GM12878 (cell line): ENCODE measurements around the gene LARP4B. TPM values are rescaled to one million over a fixed set of nuclear protein-coding genes. Genes with fewer than 3 reads are reported as not detected.
A peak's percentile ranks its signal among the peaks of the same experiment; 100 is the strongest.

Experiments
- ATAC-seq: fragments of 200-7000 bp; cut with Tn5 transposase; 3 replicates; pipeline ENCODE4 v1.9.1; 2020; ENCODE audit warnings: mild to moderate bottlenecking, moderate library complexity
- BruUV-seq: library from RNA; stranded (reverse); fragments of 400-500 nt; replicated peaks from 2 replicates; lab custom pipeline; 2021; lab: Mats Ljungman, UMichigan
- CTCF ChIA-PET: fragments of 300-600 bp; sonication (Branson Sonifier 250); formaldehyde crosslinking; extraction: SDS; loops from one replicate; lab custom pipeline; 2021; ENCODE audit warnings: inconsistent platforms; lab: Yijun Ruan, JAX
- POLR2A ChIA-PET: fragments of 350-600 bp; formaldehyde crosslinking; extraction: SDS; loops from one replicate; lab custom pipeline; 2021; ENCODE audit warnings: inconsistent platforms; lab: Charles Lee
- RAD21 ChIA-PET: fragments of 300-600 bp; sonication (Branson Sonifier 250); formaldehyde crosslinking; loops from one replicate; lab custom pipeline; 2023; ENCODE audit warnings: antibody characterized with exemption; ENCODE audit not compliant: unreplicated experiment; lab: Charles Lee
- SMC1A ChIA-PET: fragments of 300-600 bp; sonication (Branson Sonifier 250); formaldehyde crosslinking; loops from one replicate; lab custom pipeline; 2023; ENCODE audit not compliant: unreplicated experiment, uncharacterized antibody; lab: Charles Lee
- DNase-seq: peaks from one replicate; pipeline ENCODE4 v3.0.0-alpha.2; 2011; ENCODE audit warnings: low read depth, low spot score
- FAIRE-seq: peaks from 3 replicates; lab custom pipeline; 2011; peaks lifted over from hg19 to GRCh38; lab: Jason Lieb, UNC
- H2AFZ ChIP-seq: 2 replicates; pipeline ENCODE4 v1.6.0; 2011; ENCODE audit warnings: low read depth, low read length, control low read depth; ENCODE audit not compliant: control insufficient read depth
- H3K27ac ChIP-seq: 2 replicates; pipeline ENCODE4 v1.5.1; 2011; ENCODE audit warnings: control low read depth; ENCODE audit not compliant: control insufficient read depth, insufficient read depth
- H3K27me3 ChIP-seq, 2 experiments: replicated peaks in 1 of 2; 2 replicates each; pipeline versions ENCODE4 v1.6.0 to v1.6.1; 2011; ENCODE audit warnings: low read length in 1 of 2; ENCODE audit not compliant: control insufficient read depth in 2 of 2, insufficient read depth in 2 of 2
- H3K36me3 ChIP-seq, 2 experiments: 2 replicates each; pipeline ENCODE4 v1.5.1; 2011; ENCODE audit warnings: low read length in 1 of 2; ENCODE audit not compliant: control insufficient read depth in 2 of 2, insufficient read depth in 2 of 2
- H3K4me1 ChIP-seq: 2 replicates; pipeline ENCODE4 v1.6.1; 2011; ENCODE audit warnings: mild to moderate bottlenecking, low read length, moderate library complexity, mixed read lengths; ENCODE audit not compliant: control insufficient read depth, insufficient read depth
- H3K4me2 ChIP-seq: 2 replicates; pipeline ENCODE4 v1.6.0; 2011; ENCODE audit warnings: control low read depth; ENCODE audit not compliant: control insufficient read depth, insufficient read depth
- H3K4me3 ChIP-seq: fragments of 200-600 bp; sonication (generic); 2 replicates; pipeline ENCODE4 v1.5.1; 2016
- H3K79me2 ChIP-seq: 2 replicates; pipeline ENCODE4 v1.6.0; 2011; ENCODE audit warnings: low read length; ENCODE audit not compliant: control insufficient read depth, insufficient read depth
- H3K9ac ChIP-seq: 2 replicates; pipeline ENCODE4 v1.8.0; 2011; ENCODE audit warnings: low read length, control low read depth, mixed read lengths; ENCODE audit not compliant: control insufficient read depth, insufficient read depth
- H3K9me3 ChIP-seq: replicated peaks from 3 replicates; pipeline ENCODE4 v1.5.1; 2011; ENCODE audit warnings: mild to moderate bottlenecking, low read length; ENCODE audit not compliant: control insufficient read depth, insufficient read depth
- H4K20me1 ChIP-seq: 2 replicates; pipeline ENCODE4 v1.6.0; 2011; ENCODE audit not compliant: control insufficient read depth, insufficient read depth
- BCL11A ChIP-seq: IDR thresholded peaks from 2 replicates; pipeline ENCODE4 v1.6.1; 2011; ENCODE audit warnings: low read depth, low read length
- EZH2 ChIP-seq: IDR thresholded peaks from 2 replicates; pipeline ENCODE4 v1.6.1; 2012; ENCODE audit warnings: low read depth, mild to moderate bottlenecking, control low read depth, inconsistent platforms, low read length, borderline replicate concordance; ENCODE audit not compliant: control insufficient read depth
- FOS ChIP-seq: IDR thresholded peaks from 3 replicates; pipeline ENCODE4 v1.6.1; 2011; ENCODE audit warnings: borderline replicate concordance; ENCODE audit not compliant: insufficient read length; ENCODE audit errors: extremely low read depth
- HCFC1 ChIP-seq: fragments of 150-350 bp; IDR thresholded peaks from 2 replicates; pipeline ENCODE4 v1.6.1; 2014; ENCODE audit warnings: low read length
- MEF2B ChIP-seq: fragments of 450-650 bp; IDR thresholded peaks from 2 replicates; pipeline ENCODE4 v1.6.1; 2018; ENCODE audit warnings: mild to moderate bottlenecking, moderate library complexity; ENCODE audit not compliant: partially characterized antibody, poor library complexity, severe bottlenecking
- NFYA ChIP-seq: IDR thresholded peaks from 2 replicates; pipeline ENCODE4 v1.6.1; 2011; ENCODE audit warnings: low read depth, mild to moderate bottlenecking, low read length, improper control_type of control experiment, borderline replicate concordance
- NRF1 ChIP-seq: conservative IDR thresholded peaks from 2 replicates; pipeline ENCODE4 v1.6.1; 2011; ENCODE audit warnings: mild to moderate bottlenecking, low read depth, low read length, improper control_type of control experiment
- RB1 ChIP-seq: fragments of 450-650 bp; formaldehyde crosslinking; IDR thresholded peaks from 2 replicates; pipeline ENCODE4 v1.6.1; 2017; ENCODE audit warnings: mild to moderate bottlenecking, borderline replicate concordance
- RUNX3 ChIP-seq: IDR thresholded peaks from 2 replicates; pipeline ENCODE4 v1.6.1; 2012; ENCODE audit warnings: low read length, inconsistent platforms
- SMAD5 ChIP-seq: IDR thresholded peaks from 2 replicates; pipeline ENCODE4 v1.6.1; 2016; ENCODE audit warnings: antibody characterized with exemption, low read depth
- SPI1 ChIP-seq: IDR thresholded peaks from 2 replicates; pipeline ENCODE4 v1.6.1; 2011; ENCODE audit warnings: low read depth, mild to moderate bottlenecking, low read length, moderate library complexity, borderline replicate concordance; ENCODE audit not compliant: insufficient read depth
- TBL1XR1 ChIP-seq: IDR thresholded peaks from 2 replicates; pipeline ENCODE4 v1.6.1; 2012; ENCODE audit warnings: low read depth, low read length, improper control_type of control experiment
- WGBS: methylation state at CpG from one replicate; pipeline ENCODE4 v1.1.6; 2016; ENCODE audit warnings: low lambda C conversion rate; ENCODE audit not compliant: insufficient replicate concordance, insufficient coverage; ENCODE audit errors: missing lambda C conversion rate; 5-methylcytosine and 5-hydroxymethylcytosine counted together
- in situ Hi-C: fragments of 300-500 bp; cut with MboI; formaldehyde crosslinking; loops from 9 replicates; pipeline ENCODE4 v1.14.3; 2018; ENCODE audit warnings: mixed read lengths
- intact Hi-C: fragments of 100-400 bp; cut with micrococcal nuclease; formaldehyde crosslinking; loops from one replicate; pipeline ENCODE4 v1.14.2; 2022; ENCODE audit not compliant: unreplicated experiment
- polyA plus RNA-seq, 11 experiments: library from polyadenylated mRNA; depleted of rRNA in 4 of 11; unstranded in 6 of 11; stranded (reverse) in 5 of 11; fragments of >200 nt; fragmentation: Nextera tagmentation in 4 of 11; fragmentation: Illumina TruSeq in 1 of 11; extraction: Ambion mirVana in 4 of 11; extraction: Trizol in 1 of 11; gene quantifications; 1 replicate in 1 of 11; 2 replicates in 10 of 11; pipeline versions ENCODE4 v1.2.1 to v1.2.3, GENCODE V29; 2011 to 2016; ENCODE audit warnings: inconsistent platforms in 2 of 11, missing spikeins in 2 of 11, low read depth in 1 of 11
- total RNA-seq, 4 experiments: library from RNA; depleted of rRNA in 3 of 4; stranded (reverse); fragments of >200 nt in 3 of 4; fragmentation: Illumina TruSeq in 1 of 4; extraction: Trizol in 1 of 4; gene quantifications; 2 replicates each; pipeline versions ENCODE4 v1.2.1 to v1.2.3, GENCODE V29; 2013 to 2021
- TF ChIP-seq, protein P1 (sequence below): fragments of 450-650 bp; formaldehyde crosslinking; IDR thresholded peaks from 2 replicates; pipeline ENCODE4 v1.4.0; 2022; ENCODE audit warnings: mild to moderate bottlenecking, moderate library complexity

Gene LARP4B
- total and polyA plus RNA-seq, 10 of the 15 experiments (the other 5 are each of a cell fraction or from before 2014, with no cell fraction given), result 10.5 to 119 (median 39.4) TPM

DNA sequence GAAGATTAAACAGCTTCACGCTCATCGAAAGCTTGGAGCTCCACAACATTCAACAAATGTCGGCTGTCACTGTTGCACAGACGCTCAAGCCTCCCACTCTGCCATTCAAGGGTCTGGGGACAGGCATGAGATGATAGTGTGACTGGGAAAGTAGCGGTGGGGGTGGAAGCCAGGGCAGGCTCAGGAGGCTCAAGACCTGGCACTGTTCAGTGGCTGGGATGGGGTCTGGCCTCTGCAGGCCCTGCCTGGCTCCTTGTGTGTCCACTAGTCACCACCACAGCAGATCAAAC, 43.2 kb upstream of the LARP4B start:
- POLR2A ChIA-PET, result interaction anchor here (0.9 to 3.6 kb wide), 5 partner anchors 12 to 62 kb away, joined by 3 to 23 read pairs (median 6); partner anchors contain the start of genes GTPBP4 and LARP4B

More for the DNA sequence above, 43.2 kb upstream of the LARP4B start:
- 88% methylated on average over 5 of the region's 5 CpGs for WGBS
- BruUV-seq, result no TSS peak
- in situ Hi-C loops, result no loop called here
- no peaks in the 10 kb centered on the region for H3K36me3 ChIP-seq
- TF ChIP-seq NFYA (no peak), SMAD5 (no peak), RB1 (no peak), BCL11A (no peak), NRF1 (no peak), FOS (no peak), HCFC1 (no peak), RUNX3 (no peak), TBL1XR1 (no peak), EZH2 (no peak), SPI1 (no peak), MEF2B (no peak)
- TF ChIP-seq, protein P1, sequence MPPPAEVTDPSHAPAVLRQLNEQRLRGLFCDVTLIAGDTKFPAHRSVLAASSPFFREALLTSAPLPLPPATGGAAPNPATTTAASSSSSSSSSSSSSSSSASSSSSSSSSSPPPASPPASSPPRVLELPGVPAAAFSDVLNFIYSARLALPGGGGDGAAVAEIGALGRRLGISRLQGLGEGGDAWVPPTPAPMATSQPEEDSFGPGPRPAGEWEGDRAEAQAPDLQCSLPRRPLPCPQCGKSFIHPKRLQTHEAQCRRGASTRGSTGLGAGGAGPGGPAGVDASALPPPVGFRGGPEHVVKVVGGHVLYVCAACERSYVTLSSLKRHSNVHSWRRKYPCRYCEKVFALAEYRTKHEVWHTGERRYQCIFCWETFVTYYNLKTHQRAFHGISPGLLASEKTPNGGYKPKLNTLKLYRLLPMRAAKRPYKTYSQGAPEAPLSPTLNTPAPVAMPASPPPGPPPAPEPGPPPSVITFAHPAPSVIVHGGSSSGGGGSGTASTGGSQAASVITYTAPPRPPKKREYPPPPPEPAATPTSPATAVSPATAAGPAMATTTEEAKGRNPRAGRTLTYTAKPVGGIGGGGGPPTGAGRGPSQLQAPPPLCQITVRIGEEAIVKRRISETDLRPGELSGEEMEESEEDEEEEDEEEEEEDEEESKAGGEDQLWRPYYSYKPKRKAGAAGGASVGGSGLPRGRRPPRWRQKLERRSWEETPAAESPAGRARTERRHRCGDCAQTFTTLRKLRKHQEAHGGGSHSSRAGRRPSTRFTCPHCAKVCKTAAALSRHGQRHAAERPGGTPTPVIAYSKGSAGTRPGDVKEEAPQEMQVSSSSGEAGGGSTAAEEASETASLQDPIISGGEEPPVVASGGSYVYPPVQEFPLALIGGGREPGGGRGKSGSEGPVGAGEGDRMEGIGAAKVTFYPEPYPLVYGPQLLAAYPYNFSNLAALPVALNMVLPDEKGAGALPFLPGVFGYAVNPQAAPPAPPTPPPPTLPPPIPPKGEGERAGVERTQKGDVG (CRISPR knock-in tag), result no peak
- TF ChIP-seq, all 136 proteins: peak for 0
- Histone ChIP-seq H3K4me1 (peaks cover 19% of the 10 kb centered on the region), H4K20me1 (no peaks in the 10 kb centered on the region), H3K4me3 (no peak overlapping the region), H2AFZ (no peak overlapping the region; the same call in 1 of the 2 replicates), H3K79me2 (no peaks in the 10 kb centered on the region), H3K27ac (peak overlapping the region; percentile 41), H3K27me3 (no peaks in the 10 kb centered on the region), H3K9ac (no peak overlapping the region; the same call in 1 of the 2 replicates), H3K9me3 (peaks cover 10% of the 10 kb centered on the region; the same call in 2 of the 3 replicates), H3K4me2 (no peak overlapping the region)
- no peak for DNase-seq
- intact Hi-C loops, result loop anchor here (1.0 to 2.0 kb wide), 2 partner anchors 14 to 64 kb away; partner anchors contain the start of gene GTPBP4
- CTCF ChIA-PET, result interaction anchor here (1.1 to 2.0 kb wide), 2 partner anchors 13 to 62 kb away, joined by 3 to 6 read pairs; partner anchors contain the start of gene GTPBP4
- FAIRE-seq, result no peak
- SMC1A ChIA-PET, result interaction anchor here (1.6 to 2.5 kb wide), 2 partner anchors 12 to 62 kb away, joined by 7 to 25 read pairs; partner anchors contain the start of gene GTPBP4
- peak; percentile 28; the same call in 2 of the 3 replicates for ATAC-seq
- RAD21 ChIA-PET, result interaction anchor here (1.0 to 2.2 kb wide), 5 partner anchors 8 to 69 kb away, joined by 3 to 8 read pairs (median 4); no protein-coding TSS in a partner anchor
